HG03095 (cell line): ENCODE data around the gene PCBP3.

Source experiments
- ATAC-seq: cut with Tn5 transposase; IDR thresholded peaks from one replicate; pipeline ENCODE4 v1.9.1; 2021; ENCODE audit warnings: moderate library complexity; ENCODE audit not compliant: unreplicated experiment

PCBP3 gene

DNA sequence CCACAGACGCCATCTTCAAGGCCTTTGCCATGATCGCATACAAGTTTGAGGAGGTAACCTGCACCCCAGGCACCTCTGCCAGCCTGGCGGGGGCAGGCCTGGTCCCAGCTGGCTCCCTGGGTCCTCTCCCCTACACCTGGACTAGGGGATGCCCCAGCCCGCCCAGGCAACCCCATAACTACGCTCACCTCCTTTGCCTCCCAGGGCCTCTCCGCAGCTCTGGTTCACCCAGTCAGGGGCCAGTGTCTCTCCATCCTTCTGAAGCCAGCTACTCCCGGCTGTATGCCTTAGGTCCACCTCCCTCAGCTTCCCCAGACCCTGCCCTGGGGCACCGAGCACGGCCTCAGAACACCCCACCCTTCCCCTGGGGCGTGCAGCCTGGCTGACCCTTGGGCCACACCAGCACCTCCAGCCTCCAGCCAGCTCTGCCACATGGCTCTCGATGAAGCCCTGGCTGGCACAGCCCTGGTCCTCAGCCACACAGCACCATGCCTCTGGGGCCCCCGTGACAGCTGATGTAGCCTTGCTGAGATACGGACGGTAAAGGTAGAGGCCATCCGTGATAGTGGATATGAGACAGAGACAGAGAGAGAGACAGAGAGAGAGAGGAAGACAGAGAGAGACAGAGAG is 257.7 kb downstream of the PCBP3 start:
- ATAC-seq, result no peak

- no peak for ATAC-seq
Observed at GRCh38 chr21:45902292-45902995, 258.9 kb downstream of the PCBP3 start.

- ATAC-seq, result no peak
Observed at GRCh38 chr21:45905196-45905595, 261.7 kb downstream of the PCBP3 start.

- no peak for ATAC-seq
Observed at GRCh38 chr21:45906196-45906805, 262.8 kb downstream of the PCBP3 start.

DNA sequence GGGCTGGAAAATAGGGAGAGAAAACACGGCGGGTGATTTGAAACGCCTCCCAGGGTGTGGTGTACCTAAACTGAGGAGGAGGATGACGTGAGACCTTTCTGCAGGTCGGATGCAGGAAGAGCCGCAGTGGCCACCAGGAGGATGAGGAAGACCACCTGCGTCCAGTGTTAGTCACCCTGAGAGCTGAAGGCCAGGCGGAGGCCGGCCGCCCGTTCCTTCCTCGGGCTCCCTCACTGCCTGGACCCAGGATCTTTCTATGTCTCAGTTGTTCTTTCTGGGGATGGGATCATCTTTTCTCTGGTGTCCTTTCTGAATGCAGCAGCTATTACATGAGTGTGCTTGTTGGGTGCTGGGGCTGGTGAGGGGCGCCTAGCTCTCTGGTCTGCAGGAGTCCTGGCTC is 263.3 kb downstream of the PCBP3 start:
- no peak for ATAC-seq

- no peak for ATAC-seq
Observed at GRCh38 chr21:45908536-45909237, 265.2 kb downstream of the PCBP3 start.

- ATAC-seq, result no peak
Observed at GRCh38 chr21:45909238-45909988, 265.9 kb downstream of the PCBP3 start.

DNA sequence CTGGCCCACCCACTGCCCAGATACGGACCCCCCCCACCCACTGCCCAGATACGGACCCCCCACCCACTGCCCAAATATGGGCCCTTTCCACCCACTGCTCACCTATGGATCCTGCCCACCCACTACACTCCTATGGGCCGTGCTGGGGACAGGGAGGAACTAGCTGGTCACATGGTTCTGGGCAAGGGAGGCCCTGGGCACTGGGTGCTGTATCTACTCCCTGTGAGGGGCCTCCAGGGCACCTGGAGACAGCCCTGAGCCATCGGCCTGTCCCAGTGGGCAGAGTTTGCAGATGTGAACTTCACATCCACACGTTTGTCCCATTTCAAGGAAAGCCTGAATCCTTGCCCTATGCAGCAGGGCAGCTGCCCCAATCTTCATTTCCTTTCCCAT is 266.6 kb downstream of the PCBP3 start:
- no peak for ATAC-seq

- no peak for ATAC-seq
Observed at GRCh38 chr21:45910548-45911221, 267.2 kb downstream of the PCBP3 start.

DNA sequence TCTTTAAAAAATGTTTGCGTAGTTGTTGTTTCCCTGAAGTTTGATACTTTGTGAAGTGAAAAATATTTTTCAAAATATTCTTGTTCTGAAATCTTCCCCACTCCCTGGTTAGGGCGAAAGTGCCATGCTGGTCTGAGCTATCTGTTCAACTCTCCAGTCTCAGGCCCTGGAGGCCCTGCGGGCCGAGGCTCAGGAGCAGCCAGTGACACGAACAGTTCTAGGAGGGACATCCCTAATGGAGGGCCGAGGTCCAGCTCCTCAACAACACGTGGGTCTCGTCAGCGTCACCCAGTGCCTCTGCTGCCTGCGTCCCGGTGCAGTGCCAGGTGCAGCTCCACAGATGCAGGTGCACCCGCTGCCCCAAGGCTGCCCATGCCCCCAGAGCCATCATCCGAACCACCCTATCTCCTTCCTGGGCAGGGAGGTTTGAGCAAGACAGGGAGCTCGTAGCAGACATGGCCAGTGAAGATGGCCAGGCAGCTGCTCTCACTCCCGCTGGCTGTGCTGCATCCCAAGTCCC is 268.3 kb downstream of the PCBP3 start:
- ATAC-seq, result no peak

GRCh38 chr21:45912611-45913417 is 269.3 kb downstream of the PCBP3 start:
- ATAC-seq, result no peak

DNA sequence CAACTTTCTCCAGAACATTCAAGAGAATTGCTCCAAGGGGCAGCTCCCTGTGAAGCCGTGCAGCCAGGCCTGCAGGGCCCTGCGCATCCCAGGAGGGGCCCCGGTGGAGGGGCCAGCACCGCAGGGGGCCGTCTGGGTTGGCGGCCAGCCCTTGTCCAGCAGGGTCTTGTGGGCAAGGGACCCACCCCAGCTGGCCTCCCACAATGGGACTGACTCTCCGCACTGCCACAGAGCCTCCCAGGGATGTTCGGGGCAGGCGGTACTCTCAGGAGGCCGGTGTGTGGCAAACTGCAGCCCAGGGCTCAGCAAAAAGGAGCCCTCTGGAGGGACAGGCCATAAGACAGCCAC is 269.9 kb downstream of the PCBP3 start:
- ATAC-seq, result no peak

DNA sequence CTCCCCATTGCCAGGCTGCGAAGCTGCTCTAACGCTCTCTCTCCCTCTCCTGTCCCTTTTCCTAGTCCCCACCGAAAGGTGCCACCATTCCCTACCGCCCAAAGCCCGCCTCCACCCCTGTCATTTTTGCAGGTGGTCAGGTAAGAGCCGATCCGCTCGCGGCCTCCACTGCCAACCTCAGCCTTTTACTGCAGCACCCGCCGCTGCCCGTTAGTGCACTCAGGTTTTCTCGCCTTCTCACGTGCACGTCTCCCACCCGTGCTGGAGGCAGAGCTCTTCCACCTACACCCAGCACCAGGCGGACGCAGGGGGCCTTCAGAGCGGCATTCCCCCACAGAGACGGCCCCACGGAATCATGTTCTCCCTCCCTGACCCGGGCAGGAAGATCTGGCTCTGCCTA is 270.4 kb downstream of the PCBP3 start:
- no peak for ATAC-seq

- no peak for ATAC-seq
Observed at GRCh38 chr21:45914321-45914845, 270.9 kb downstream of the PCBP3 start.

DNA sequence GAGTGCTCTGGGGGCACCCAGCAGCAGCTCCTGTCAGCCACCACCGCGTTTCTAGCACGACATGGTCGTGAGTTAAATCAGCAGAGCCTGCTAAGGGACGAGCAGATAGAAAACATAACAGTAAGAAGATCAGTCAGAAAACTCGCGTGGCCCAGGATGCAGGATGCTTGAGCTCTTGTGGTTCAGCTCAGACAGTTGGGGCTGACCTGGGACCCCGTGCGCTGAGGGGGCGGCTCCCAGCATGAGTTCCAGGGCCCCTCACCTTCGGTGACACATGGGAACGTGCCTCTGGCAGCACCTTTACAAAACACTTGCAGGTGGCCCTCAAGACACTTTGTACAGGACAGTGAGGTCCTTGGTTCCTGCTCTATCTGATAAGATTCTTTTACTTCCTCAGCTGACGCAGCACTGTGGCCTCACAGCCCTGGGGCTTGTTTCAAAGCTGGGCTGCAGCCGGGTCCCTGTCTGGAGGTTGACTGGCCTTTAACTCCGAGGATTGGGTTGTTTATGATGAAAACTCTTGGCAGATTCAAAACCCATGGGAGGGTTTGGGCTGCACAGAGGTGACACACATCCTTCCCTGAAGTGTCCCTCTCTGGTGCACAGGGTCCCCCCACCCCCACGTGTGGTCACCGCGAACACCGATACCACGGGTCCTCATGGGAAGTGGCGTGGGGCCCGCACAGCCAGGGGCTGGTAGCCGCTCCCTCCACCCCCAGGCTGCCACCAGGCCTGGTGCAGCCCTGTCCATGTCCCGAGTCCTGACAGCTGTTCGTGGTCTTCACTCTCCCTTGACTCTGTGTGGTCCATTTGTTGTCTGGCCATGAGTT is 272.7 kb downstream of the PCBP3 start:
- ATAC-seq, result no peak

GRCh38 chr21:45917241-45917640 is 273.7 kb downstream of the PCBP3 start:
- no peak for ATAC-seq

DNA sequence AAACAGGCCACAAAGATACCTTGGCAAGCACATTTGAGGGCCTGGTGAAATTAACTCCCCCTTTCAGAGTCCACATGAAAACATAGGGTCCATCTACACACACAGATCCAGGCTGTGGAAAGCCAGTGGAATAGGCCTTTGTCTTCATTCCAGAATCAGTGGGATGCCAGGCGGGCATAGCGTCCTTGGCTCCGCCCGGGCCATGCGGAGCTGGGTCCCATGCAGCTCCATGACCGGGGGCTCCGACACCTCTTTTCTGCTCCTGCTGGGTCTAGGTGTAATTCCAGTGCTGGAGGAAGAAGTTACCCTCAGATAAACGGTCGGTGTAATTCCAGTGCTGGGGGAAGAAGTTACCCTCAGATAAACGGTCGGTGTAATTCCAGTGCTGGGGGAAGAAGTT is 274.5 kb downstream of the PCBP3 start:
- ATAC-seq, result no peak

DNA sequence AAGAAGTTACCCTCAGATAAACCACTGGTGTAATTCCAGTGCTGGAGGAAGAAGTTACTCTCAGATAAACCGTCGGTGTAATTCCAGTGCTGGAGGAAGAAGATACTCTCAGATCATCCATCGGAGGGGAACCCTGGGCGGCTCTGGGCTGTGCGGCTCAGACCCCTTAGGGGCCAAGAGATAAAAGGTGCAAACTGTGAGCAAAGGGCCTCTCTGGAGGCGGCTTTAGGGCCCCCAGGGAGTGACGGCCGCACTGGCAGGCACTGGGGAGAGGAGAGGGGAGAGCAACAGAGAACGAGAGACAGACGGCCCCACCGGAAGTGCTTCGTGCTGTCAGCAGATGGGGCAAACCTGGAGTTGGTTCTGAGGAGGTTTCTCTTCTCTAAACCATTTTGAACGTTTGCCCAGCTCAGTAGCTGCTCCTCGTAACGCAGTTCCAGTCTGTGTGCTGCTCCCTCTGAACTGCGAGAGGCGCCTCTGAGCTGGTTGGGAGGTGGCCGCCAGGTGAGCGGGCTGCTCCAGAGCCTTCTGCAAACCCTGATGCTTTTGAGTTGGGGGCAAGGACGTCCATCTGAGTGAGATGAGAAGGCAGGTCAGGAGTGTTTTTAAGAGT is 275.4 kb downstream of the PCBP3 start:
- no peak for ATAC-seq
